ENCODE results near the gene P2RY14.

The P2RY14 gene

GRCh38 chr3:151227266-151227806 lies 51.0 kb downstream of the P2RY14 start:
- TF ChIP-seq POLR2AphosphoS5 (IDR thresholded peaks at IDR 0.05; ENCODE audit: low read depth, low read length) (no peak), FOXP2 (optimal IDR thresholded peaks at IDR 0.05; ENCODE audit: borderline replicate concordance, extremely low read depth, extremely low read length, insufficient read depth) (no peak), TAF1 (IDR thresholded peaks at IDR 0.05; ENCODE audit: borderline replicate concordance, insufficient read depth, low read length) (no peak)

DNA sequence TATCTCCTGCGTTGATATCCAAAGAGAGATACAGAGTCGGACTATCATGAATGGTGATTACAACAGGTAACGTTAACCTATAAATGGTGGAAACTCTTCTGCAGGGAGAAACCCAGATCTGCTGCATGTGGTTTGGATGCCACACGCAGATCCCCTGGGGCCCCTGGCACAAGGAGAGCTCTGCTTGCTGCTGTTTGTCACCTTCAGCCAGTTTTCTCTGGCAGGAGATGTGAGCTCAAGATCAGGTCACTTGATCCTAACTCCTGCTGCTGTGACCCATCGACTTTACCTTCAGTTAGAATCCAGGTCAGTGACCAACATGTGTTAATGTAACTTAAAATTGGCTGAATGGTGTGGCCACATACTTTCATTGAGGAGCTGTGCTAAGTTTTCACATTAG lies 51.5 kb downstream of the P2RY14 start:
- TF ChIP-seq POLR2AphosphoS5 (IDR thresholded peaks at IDR 0.05; ENCODE audit: low read depth, low read length) (no peak), TAF1 (IDR thresholded peaks at IDR 0.05; ENCODE audit: borderline replicate concordance, insufficient read depth, low read length) (no peak), SIN3A (IDR thresholded peaks at IDR 0.05; ENCODE audit: borderline replicate concordance, insufficient read depth, low read length) (no peak), FOXP2 (optimal IDR thresholded peaks at IDR 0.05; ENCODE audit: borderline replicate concordance, extremely low read depth, extremely low read length, insufficient read depth) (no peak)
- TF ChIP-seq, protein P1, sequence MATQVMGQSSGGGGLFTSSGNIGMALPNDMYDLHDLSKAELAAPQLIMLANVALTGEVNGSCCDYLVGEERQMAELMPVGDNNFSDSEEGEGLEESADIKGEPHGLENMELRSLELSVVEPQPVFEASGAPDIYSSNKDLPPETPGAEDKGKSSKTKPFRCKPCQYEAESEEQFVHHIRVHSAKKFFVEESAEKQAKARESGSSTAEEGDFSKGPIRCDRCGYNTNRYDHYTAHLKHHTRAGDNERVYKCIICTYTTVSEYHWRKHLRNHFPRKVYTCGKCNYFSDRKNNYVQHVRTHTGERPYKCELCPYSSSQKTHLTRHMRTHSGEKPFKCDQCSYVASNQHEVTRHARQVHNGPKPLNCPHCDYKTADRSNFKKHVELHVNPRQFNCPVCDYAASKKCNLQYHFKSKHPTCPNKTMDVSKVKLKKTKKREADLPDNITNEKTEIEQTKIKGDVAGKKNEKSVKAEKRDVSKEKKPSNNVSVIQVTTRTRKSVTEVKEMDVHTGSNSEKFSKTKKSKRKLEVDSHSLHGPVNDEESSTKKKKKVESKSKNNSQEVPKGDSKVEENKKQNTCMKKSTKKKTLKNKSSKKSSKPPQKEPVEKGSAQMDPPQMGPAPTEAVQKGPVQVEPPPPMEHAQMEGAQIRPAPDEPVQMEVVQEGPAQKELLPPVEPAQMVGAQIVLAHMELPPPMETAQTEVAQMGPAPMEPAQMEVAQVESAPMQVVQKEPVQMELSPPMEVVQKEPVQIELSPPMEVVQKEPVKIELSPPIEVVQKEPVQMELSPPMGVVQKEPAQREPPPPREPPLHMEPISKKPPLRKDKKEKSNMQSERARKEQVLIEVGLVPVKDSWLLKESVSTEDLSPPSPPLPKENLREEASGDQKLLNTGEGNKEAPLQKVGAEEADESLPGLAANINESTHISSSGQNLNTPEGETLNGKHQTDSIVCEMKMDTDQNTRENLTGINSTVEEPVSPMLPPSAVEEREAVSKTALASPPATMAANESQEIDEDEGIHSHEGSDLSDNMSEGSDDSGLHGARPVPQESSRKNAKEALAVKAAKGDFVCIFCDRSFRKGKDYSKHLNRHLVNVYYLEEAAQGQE (IDR thresholded peaks at IDR 0.05; ENCODE audit: insufficient read depth in 1 of 2, low read depth in 2 of 2, low read length in 2 of 2): no peak

GRCh38 chr3:151226088-151226563 lies 52.2 kb downstream of the P2RY14 start:
- no peak for TF ChIP-seq SIN3A (IDR thresholded peaks at IDR 0.05; ENCODE audit: borderline replicate concordance, insufficient read depth, low read length)

GRCh38 chr3:151225040-151225975 lies 53.0 kb downstream of the P2RY14 start:
- no peak for TF ChIP-seq POLR2AphosphoS5 (IDR thresholded peaks at IDR 0.05; ENCODE audit: low read depth, low read length)
- TF ChIP-seq SIN3A (IDR thresholded peaks at IDR 0.05; ENCODE audit: borderline replicate concordance, insufficient read depth, low read length): no peak
- TF ChIP-seq, protein P1 (IDR thresholded peaks at IDR 0.05; ENCODE audit: insufficient read depth in 1 of 2, low read depth in 2 of 2, low read length in 2 of 2): no peak
- no peak for TF ChIP-seq FOXP2 (optimal IDR thresholded peaks at IDR 0.05; ENCODE audit: borderline replicate concordance, extremely low read depth, extremely low read length, insufficient read depth)
- TF ChIP-seq TAF1 (IDR thresholded peaks at IDR 0.05; ENCODE audit: borderline replicate concordance, insufficient read depth, low read length): no peak

GRCh38 chr3:151224268-151224866 lies 54.0 kb downstream of the P2RY14 start:
- TF ChIP-seq SIN3A (IDR thresholded peaks at IDR 0.05; ENCODE audit: borderline replicate concordance, insufficient read depth, low read length): no peak
- TF ChIP-seq, protein P1 (IDR thresholded peaks at IDR 0.05; ENCODE audit: insufficient read depth in 1 of 2, low read depth in 2 of 2, low read length in 2 of 2): no peak

DNA sequence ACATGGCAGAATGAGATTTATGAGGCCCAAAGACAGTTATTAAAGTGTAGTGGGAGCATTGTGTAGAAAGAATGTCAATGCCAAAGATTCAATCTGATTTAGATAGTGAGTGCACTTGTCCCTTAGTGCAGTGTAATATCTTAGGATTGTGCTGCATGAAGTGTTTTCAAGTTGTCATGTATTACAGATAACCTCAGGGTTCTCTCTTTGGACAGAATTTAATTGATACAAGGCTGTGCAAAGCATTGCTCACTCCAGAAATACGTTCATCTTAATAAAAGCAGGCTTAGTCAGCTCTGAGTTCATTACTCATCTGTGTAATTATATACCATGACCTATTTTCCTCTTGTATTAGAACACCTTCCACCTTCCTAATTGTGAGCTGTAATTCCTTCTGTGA lies 59.3 kb downstream of the P2RY14 start:
- TF ChIP-seq FOXP2 (optimal IDR thresholded peaks at IDR 0.05; ENCODE audit: borderline replicate concordance, extremely low read depth, extremely low read length, insufficient read depth) (no peak), SIN3A (IDR thresholded peaks at IDR 0.05; ENCODE audit: borderline replicate concordance, insufficient read depth, low read length) (no peak), POLR2AphosphoS5 (IDR thresholded peaks at IDR 0.05; ENCODE audit: low read depth, low read length) (no peak), TAF1 (IDR thresholded peaks at IDR 0.05; ENCODE audit: borderline replicate concordance, insufficient read depth, low read length) (no peak)
- TF ChIP-seq, protein P1 (IDR thresholded peaks at IDR 0.05; ENCODE audit: insufficient read depth in 1 of 2, low read depth in 2 of 2, low read length in 2 of 2): no peak
